GM21390 (cell line): Measurements from ENCODE around the gene TDRKH.

ENCODE experiments used
- ATAC-seq: cut with Tn5 transposase; IDR thresholded peaks from one replicate; pipeline ENCODE4 v1.9.1; 2021; ENCODE audit not compliant: unreplicated experiment

TDRKH gene, protein sequence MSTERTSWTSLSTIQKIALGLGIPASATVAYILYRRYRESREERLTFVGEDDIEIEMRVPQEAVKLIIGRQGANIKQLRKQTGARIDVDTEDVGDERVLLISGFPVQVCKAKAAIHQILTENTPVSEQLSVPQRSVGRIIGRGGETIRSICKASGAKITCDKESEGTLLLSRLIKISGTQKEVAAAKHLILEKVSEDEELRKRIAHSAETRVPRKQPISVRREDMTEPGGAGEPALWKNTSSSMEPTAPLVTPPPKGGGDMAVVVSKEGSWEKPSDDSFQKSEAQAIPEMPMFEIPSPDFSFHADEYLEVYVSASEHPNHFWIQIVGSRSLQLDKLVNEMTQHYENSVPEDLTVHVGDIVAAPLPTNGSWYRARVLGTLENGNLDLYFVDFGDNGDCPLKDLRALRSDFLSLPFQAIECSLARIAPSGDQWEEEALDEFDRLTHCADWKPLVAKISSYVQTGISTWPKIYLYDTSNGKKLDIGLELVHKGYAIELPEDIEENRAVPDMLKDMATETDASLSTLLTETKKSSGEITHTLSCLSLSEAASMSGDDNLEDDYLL

DNA sequence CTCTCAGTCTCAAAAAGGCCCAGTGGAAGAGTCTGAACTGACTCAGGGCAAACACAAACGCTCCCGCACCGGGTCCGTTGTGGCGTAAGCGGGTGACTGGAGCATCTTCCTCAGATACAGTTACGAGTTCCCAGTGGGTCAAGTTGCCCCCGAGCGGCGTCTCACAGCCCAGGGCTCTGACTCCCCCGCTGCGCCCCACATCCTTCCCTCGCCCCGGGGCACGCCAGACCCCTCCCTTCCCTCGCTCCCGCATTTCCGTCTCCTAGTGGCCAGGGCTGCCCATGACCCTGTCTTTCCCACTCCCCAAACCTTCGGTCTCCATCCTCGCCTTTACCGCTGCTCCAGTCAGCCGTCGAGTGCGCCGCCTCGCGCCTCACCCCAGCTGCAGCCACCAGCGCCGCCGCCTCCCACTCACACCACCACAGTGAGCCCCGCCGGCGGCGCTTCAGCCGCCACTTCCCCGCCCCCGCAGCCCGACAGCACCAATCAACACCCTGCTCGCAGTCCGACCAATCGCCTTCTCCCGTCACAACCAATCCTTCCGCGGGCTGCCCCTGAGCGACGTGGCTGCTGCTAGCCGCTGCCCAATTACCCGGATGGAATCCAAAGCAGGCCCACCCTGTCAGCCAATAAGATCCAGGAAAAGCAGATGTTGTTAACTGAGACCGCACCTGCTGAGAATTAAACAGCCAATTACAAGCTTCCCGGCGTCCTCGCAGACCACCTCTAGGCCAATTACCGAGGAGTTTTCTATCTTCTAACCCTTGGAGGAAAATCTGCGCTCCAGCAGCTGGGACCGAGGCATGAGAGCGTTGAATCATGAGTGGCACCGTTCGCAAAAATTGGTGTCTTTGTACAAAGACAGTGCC is at the start of gene TDRKH:
TSS of gene TDRKH (minus strand) at position 430 of the 869 bp plus-strand sequence. CDS start 7,478 bp downstream, outside the sequence.
- ATAC-seq = peak; percentile 94

DNA sequence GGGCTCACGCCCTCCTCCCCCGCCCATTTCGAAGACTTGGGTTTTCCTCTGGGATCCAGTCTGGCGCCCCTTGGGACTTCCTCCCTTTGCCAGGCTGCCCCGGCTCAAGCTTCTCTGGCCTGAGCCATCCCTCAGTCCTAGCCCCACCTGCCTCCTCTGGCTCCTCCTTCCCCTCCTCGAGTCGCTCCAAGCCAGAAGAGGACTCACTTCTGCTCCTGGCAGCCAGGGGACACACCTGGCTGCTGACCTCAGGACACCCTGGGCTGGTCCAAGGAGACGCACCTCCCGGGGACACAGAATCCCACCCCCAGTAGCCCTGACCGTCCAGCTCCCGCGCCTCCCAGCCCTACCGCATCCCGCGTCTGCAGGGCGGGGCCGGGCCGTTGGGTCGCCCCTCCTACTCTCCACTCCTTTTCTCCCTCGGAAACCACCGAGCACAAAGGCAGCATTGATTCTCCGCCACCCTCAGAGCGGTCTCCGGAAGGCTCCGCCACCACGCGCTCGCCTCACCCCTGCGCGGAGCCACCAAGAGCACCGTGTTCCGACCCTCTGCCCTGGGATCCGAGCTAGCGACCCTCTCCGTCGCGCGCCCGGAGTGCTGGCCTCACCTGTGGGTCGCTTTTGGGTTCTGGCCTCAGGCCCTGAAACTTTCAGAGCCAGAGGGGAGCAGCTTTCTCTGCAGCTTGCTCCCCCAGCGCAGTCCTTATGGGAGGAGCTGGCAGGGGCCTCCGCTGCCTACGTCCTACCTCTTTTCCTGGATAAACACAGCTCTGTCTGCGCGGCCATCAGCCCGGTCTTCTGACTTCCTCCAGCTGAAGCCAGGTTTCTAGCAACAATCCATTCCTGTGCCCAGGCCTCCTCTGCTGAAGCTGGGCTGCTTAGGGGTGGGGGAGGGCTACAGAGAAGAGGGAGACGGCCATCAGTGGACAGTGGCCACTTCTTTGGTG is 49.4 kb upstream of the TDRKH start, which contains the start of gene C2CD4D:
TSS of gene C2CD4D (minus strand) at position 364 of the 947 bp plus-strand sequence. CDS start 831 bp downstream, outside the sequence.
- ATAC-seq = no peak

DNA sequence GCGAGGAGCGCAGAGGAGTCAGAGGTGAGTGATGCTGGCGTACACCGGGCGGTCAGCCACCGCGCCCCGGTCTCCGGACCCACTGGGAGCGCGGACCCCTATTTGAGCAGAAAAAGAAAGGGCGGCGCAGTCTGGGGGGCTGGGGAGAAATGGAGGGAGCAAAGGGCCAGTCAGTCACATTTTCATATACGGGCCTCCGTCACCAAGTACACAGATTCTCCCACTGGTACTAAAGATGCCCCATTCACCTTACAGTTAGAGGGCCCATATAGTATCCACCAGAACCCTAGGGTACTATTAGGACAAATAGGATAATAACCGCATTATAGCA is 48.7 kb upstream of the TDRKH start:
- ATAC-seq = no peak

DNA sequence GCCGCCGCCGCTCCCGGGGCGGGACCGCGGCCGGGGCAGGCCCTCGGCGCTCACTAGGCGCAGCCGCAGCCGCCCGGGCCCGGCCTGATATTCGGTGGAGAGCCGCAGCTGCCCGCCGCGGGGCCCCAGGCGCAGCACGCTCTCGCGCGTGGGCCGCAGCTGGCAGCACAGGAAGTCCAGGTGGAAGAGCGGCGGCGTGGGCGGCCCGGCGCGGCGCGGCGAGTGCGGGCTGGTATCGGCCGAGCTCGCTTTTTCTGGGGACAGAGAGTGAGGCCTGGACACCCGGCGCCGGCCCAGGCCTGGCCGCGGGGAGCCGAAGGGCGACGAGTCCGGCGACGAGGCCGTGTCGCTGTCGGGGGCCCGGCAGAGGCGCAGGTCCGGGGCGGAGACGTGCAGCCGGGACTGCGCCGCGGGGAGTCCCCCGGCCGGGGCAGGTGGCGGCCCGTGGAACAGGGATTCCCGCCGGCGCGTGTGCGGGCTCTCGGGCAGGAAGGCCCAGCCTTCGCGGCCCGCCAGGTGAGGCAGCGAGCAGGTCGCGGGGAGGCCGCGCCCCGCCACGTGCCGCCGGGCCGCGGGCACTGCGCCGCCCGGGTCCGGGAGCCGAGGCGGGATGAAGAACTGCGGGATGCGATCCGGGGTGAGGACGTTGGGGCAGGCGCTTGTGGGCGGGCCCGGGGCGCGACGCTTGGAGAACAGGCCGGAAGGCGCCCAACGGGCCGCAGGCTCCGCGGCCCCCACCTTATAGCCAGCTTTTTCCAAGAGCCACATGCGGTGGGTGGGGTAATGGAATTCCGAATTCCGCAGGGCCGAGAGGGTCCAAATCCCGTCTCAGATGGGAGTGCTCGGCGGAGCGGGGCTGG is 48.2 kb upstream of the TDRKH start:
- no peak for ATAC-seq

DNA sequence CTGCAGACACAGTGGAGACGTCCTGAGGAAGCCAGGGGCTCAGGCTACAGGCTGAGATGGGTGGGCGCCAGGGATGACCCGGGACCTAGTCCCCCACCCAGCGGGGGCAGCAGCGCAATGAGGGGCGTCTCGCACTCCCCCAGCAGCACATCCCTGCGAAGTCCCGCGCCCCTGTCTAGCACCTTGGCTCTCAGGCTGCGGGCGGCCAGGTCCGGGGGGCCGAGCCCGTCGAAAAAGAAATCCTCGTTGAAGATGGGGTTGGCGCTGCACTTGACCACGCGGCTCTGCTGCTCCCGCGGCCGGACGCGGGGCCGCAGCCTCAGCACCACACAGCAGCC is 47.6 kb upstream of the TDRKH start:
- ATAC-seq = no peak

DNA sequence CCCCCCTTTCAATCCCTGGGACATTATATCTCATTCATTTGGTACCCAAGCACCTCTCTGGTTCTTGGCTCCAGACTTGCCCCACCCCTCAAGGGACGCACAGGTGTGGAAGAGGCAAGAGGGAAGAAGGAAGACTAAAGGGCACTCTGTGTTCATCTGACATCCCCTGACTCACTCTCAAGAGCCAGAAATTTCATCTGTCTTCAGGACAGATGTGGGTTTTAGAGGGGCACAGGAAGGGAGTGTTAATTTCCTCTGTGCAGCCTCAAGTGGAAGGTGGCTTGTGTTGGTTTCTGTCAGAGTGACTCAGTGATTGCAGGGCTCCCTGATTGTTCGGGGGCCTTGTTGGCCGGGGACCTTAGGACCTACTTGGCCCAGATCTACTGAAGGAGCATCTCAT is 46.9 kb upstream of the TDRKH start:
- no peak for ATAC-seq

DNA sequence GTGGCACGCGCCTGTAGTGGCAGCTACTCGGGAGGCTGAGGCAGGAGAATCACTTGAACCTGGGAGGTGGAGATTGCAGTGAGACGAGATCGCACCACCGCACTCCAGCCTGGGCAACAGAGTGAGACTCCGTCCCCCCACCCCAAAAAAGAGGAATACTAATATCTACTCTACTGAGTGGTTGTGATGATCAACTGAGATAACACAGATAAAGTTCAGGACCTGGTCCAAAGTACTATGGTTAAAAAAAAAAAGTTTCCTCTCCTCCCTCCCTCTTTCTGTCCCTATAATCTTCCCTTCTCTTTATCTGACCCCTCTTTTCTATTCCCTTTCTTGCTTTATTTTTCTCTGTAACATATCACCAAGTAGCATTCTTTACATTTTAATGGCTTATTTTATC is 45.3 kb upstream of the TDRKH start:
- ATAC-seq = no peak

DNA sequence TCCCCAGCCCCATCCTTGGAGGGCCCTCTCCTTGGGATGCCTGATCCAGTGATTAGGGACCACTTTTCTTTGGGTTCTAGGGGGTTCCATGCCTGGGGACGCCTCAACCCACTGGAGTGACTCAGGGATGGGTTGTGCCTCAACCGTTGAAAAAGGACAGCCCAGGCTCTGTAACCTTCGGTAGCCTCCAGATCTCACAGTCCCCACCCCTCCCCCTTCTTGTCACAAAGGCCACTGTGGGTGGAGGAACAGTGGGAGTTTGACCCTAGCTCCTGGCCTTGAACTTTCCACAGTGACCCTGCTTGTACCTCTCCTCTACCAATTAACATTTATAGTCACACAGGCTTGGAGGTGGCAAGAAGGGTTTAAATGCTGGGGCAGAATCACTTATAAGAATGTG is 43.9 kb upstream of the TDRKH start:
- ATAC-seq = no peak

DNA sequence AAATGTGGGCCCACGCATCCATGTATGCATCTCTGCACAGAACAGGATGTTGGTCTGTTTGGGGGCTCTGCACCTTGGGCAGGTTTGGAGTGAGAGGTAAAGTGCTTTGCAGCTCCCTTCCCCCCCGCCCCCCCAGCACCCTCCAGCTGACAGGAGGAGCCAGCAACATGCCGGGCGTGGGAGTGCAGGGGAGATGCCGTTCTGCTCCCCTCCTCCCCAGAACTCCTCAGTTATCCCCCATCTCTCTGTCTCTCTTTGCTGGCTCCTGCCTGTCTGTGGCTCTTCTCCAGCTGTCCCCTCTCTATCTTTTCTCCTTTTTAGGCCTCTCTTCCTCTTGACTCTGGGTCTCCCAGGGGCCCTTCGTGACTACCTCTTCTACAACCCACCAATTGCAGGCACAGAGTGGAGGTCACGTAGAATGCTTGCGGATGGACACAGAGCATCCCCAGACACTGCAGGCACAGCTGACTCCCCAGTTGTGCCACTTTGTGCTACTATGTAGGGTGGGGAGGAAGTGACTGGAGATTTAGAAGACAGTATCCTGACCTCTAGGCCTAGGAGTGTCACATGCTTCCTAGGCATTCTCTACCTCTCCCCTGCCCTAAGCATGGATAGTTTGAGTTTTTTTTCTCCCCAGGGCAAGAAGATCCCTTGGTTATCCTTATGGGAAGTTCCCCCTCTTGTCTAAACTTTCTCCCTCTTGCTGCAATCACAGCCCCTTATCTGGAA is 43.0 kb upstream of the TDRKH start:
- no peak for ATAC-seq

DNA sequence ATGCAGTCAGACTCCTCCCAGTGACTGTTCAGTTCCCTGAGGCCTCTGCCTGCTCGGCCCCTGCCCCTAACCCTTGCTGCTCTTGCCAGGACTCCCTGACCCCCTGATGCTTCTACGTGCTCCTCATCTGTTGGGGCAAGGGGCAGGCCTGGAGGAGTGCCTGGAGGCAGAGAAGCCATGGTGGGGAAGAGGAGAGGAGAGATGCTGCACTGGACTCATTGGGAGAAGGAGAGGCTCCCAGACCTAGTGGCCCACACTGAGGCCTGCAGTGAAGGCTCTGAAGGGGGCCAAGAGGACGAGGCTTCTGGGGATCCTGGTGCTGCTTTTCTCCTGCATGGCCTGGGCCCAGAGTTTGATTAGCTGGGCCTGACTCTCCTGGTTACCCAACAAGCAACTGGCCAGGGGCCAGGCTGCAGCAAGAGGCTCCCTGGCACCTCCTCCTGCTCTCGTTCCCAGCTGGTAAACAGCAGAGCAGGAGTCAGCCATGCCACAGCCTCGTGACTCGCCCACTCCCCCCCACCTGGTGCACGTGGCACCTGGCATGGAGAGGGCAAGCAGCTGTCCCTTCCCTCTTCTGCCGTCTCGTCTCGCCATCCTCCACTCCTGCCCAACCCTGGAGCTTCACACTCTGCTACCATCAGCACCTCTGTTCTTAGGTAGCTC is 42.1 kb upstream of the TDRKH start:
- ATAC-seq = no peak

DNA sequence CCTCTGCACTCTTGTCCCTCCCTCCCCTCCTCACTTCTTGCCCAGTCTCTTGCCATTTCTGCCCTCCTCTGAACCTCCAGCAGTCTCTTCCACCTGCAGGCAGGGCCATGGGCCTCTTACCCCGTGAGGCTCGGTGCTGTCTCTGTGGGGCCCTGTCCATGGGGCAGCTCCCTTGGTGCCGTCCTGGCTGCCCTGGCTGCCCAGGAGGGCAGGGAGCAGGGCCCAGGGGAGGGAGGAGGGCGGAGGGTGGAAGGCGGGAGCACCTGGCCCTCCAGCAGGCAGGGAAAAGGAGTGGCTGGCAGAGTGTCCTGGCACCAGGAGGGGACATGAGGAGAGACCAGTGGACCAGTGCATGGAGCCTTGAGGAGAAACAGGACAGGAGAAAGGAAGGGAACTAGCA is 41.3 kb upstream of the TDRKH start, which contains the start of gene RORC:
TSS of gene RORC (minus strand) at position 198 of the 400 bp plus-strand sequence. CDS start at position 160, 38 bp downstream.
- no peak for ATAC-seq

DNA sequence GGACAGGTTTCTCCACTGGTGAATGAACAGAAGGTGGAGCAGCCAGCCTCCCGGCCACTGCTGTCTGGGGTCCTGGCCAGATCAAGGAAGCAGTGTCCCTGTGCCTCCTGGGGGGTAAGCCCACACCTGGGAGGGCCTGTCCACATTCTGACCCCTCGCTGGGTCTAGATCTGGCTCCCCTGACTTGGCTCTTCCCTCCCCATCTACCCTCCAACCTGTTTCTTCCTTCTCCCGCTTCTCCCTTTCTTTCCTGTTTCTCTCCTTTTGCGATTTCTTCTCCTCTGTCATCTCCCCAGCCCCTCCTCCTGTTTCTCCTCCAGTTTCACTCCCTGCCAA is 40.9 kb upstream of the TDRKH start:
- ATAC-seq = no peak

DNA sequence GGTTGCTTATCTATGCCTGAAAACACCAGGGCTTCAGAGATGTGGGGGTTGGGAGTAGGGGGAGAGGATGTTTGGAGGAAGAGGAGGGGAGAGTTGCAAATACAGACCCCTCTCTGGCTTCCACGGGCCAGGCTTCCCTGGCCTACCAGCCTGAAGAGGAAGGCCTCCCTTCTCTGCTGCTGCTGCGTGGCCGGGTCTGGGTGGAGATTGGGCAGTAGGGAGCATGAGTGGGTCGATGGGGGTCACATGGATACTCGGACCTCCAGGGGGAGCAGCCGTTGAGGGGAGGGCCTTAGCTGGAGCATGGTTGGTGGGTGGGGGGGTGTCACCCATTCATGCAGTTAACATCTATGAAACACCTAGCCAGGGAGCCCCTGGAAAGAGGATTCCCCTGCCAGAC is 39.8 kb upstream of the TDRKH start:
- no peak for ATAC-seq

DNA sequence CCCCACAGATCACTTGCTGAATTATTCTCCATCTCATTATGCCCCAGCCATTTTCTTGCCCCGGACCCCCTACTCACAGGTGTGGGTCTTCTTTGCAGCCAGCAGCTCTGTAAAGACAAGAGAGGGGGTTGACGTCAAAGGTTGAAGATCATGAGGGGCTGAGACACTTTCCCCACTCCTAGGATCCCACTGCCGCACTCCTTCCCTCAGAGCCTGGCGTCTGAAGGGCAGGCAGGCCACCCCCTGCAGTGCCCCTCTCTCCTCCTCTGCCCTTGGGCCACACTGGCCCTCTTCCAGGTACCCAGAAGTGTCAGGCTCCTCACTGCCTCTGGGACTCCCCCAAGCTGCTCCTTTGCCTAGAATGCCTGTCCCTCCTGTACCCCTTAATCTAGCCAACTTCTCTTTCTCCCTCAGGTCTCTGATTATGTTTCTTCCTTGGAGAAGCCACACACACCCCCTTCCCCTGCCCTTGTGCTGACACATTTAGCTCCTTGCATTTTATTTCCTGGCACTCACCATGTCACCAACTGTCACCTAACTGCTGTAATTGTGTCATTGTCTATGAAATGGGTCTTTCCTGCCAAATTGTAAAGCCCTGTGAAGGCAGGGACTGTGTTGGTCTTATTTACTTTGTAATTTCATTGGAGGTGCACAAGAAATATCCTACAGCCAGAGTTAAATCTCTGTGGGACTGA is 39.2 kb upstream of the TDRKH start:
- ATAC-seq = no peak

DNA sequence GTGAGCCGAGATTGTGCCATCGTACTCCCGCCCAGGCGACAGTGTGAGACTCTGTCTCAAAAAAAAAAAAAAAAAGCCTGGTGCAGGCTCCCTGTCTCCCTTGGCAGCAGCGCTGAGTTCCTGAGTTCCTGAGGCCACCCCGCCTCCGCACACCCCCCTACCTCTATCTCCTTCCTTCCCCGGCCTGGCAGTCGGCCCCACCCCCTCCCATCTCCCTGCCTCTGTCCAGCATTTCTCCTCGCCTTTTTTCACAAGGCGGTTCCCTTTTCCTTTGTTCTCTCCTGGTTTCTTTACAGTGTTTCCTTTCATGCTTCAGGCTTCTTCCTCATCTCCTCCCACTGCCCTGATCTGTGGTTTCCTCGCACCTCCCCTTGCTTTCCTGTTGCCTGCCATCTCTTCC is 38.6 kb upstream of the TDRKH start:
- no peak for ATAC-seq

DNA sequence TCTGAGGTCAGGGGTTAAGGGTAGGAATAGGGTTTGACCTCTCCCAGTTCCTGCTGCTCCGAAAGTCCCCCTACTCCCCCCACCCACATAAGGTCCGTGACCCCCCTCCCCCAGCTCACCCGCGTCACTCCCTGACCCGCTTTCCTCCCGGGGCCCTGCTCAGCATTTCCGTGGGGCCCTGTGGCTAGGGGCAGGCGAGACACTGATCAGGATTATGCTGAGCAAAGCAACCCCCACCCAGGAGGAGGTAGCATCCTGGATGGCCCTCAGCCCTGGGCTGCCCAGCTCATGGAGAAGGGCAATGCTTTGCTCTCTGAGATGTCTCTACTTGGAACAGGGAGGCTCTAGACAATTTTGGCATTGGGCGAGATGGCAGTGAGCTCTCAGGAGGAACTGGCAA is 37.6 kb upstream of the TDRKH start:
- ATAC-seq = no peak

DNA sequence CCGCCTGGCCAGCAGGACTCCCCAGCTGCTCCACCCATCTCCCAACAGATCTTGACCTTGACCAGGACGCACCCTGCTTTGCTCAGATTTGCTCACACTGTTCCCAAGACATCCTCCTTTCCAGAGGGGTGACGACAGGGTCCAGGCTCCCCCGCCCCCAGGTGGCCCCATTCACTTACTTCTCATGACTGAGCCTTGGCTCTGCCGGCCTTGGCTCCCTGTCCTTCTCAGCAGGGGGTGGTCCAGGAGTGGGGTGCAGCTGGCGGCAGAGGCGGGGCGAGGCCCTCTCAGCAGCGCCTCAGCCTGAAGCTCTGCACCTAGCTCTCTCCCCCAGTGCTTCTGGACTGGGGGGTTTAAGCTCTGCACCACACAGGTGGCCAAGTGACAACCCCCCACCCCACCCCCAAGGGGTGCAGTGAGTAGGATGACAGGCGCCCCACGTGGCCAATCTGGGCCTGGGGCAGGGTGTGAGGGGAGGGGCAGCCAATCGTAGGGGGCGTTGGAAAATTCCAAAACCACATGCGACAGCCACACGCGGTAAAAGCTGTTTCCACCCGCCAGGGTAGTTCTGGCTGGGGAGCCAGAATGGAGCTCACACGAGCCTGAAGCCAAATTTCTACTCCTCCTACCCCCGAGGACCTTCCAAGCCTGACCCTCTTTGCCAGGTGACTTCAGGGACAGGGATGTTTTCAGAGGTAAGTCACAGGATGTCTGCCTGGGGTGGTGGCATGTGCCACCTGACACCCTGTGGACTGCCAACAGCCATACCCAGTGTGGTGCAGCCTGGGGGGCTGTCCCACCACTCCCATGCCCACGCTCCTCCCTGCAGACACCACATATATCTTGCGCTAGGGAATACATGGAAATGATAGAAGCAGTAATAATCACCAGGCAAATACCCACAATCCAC is 35.7 kb upstream of the TDRKH start:
- ATAC-seq = no peak
